K562 (cell line): ENCODE measurements around the gene RAB17. TPM values are rescaled to one million over a fixed set of nuclear protein-coding genes. Genes with fewer than 3 reads are reported as not detected.

ENCODE experiments used
- ATAC-seq: fragments of 200-7000 bp; cut with Tn5 transposase; 3 replicates; pipeline ENCODE4 v1.9.1; 2020; ENCODE audit warnings: moderate library complexity
- BruUV-seq: library from RNA; stranded (reverse); fragments of 400-500 nt; replicated peaks from 2 replicates; lab custom pipeline; 2021; lab: Mats Ljungman, UMichigan
- CTCF ChIA-PET: fragments of 300-600 bp; formaldehyde crosslinking; extraction: SDS; loops from one replicate; lab custom pipeline; 2021; ENCODE audit warnings: low intra/inter-chr PET ratio; lab: Yijun Ruan, JAX
- POLR2A ChIA-PET: fragments of 300-600, 350-650 bp; sonication (Branson Sonifier 250); formaldehyde crosslinking; extraction: SDS; loops from one replicate; lab custom pipeline; 2021; ENCODE audit warnings: antibody characterized with exemption, inconsistent platforms; lab: Yijun Ruan, JAX
- DNase-seq, 4 experiments: peaks; one replicate each; pipeline versions ENCODE4 v3.0.0 to v3.0.0-alpha.2; 2011 to 2018; ENCODE audit warnings: low spot score in 3 of 4, mixed read lengths in 3 of 4; ENCODE audit errors: extremely low read depth in 1 of 4
- FAIRE-seq: peaks from 2 replicates; lab custom pipeline; 2011; peaks lifted over from hg19 to GRCh38; lab: Jason Lieb, UNC
- H2AFZ ChIP-seq: 2 replicates; pipeline ENCODE4 v1.6.0; 2011; ENCODE audit warnings: low read depth, low read length, control low read depth, inconsistent platforms
- H3K27ac ChIP-seq: fragments of 200-600 bp; 3 replicates; pipeline ENCODE4 v1.8.0; 2011; ENCODE audit warnings: low read depth, mild to moderate bottlenecking, control low read depth, inconsistent platforms, low read length, moderate library complexity, mixed read lengths; ENCODE audit errors: extremely low read depth
- H3K27me3 ChIP-seq, 2 experiments: fragments of 300-600 bp in 1 of 2; 2 replicates in 1 of 2; 3 replicates in 1 of 2; pipeline versions ENCODE4 v1.6.0 to v1.8.0; 2011; ENCODE audit warnings: inconsistent platforms in 2 of 2, low read length in 2 of 2, mild to moderate bottlenecking in 1 of 2, mixed read lengths in 1 of 2, moderate library complexity in 1 of 2; ENCODE audit not compliant: control insufficient read depth in 2 of 2, insufficient read depth in 2 of 2
- H3K36me3 ChIP-seq: fragments of 300-600 bp; 3 replicates; pipeline ENCODE4 v1.8.0; 2011; ENCODE audit warnings: mild to moderate bottlenecking, low read length, inconsistent platforms; ENCODE audit not compliant: control insufficient read depth, insufficient read depth
- H3K4me1 ChIP-seq, 2 experiments: fragments of 200-600 bp in 1 of 2; replicated peaks in 1 of 2; 2 replicates in 1 of 2; 3 replicates in 1 of 2; pipeline versions ENCODE4 v1.5.1 to v1.8.0; 2011; ENCODE audit warnings: inconsistent platforms in 2 of 2, low read length in 2 of 2, mild to moderate bottlenecking in 1 of 2, mixed read lengths in 1 of 2, moderate library complexity in 1 of 2; ENCODE audit not compliant: control insufficient read depth in 2 of 2, insufficient read depth in 2 of 2
- H3K4me2 ChIP-seq: 2 replicates; pipeline ENCODE4 v1.6.1; 2011; ENCODE audit warnings: low read length, control low read depth, inconsistent platforms, mixed read lengths; ENCODE audit not compliant: insufficient read depth
- H3K4me3 ChIP-seq: fragments of 200-600 bp; sonication (generic), shearing (Covaris generic); 2 replicates; pipeline ENCODE4 v1.5.1; 2016; ENCODE audit warnings: control low read depth, inconsistent platforms
- H3K79me2 ChIP-seq: fragments of 200-600 bp; 3 replicates; pipeline ENCODE4 v1.8.0; 2011; ENCODE audit warnings: low read length, inconsistent platforms; ENCODE audit not compliant: control insufficient read depth, insufficient read depth
- H3K9ac ChIP-seq, 2 experiments: 2 replicates each; pipeline versions ENCODE4 v1.6.0 to v1.6.1; 2011; ENCODE audit warnings: low read depth in 2 of 2, low read length in 2 of 2, control low read depth in 1 of 2, inconsistent platforms in 1 of 2, mild to moderate bottlenecking in 1 of 2, mixed read lengths in 1 of 2; ENCODE audit not compliant: insufficient read depth in 1 of 2
- H3K9me1 ChIP-seq: one replicate; pipeline ENCODE4 v1.6.0; 2011; ENCODE audit warnings: inconsistent platforms, mild to moderate bottlenecking, low read length, moderate library complexity; ENCODE audit not compliant: control insufficient read depth, insufficient read depth
- H3K9me3 ChIP-seq: replicated peaks from 2 replicates; pipeline ENCODE4 v1.5.1; 2011; ENCODE audit warnings: low read depth, low read length, inconsistent platforms; ENCODE audit not compliant: control insufficient read depth, insufficient read depth
- H4K20me1 ChIP-seq: replicated peaks from 2 replicates; pipeline ENCODE4 v1.6.1; 2011; ENCODE audit warnings: low read length, inconsistent platforms, mixed read lengths; ENCODE audit not compliant: control insufficient read depth, insufficient read depth
- CCAR2 ChIP-seq: fragments of 200-400 bp; formaldehyde crosslinking; IDR thresholded peaks from 2 replicates; pipeline ENCODE4 v1.6.1; 2017; ENCODE audit warnings: mild to moderate bottlenecking, low read depth, low read length
- NFYB ChIP-seq: IDR thresholded peaks from 2 replicates; pipeline ENCODE4 v1.6.1; 2011; ENCODE audit warnings: mild to moderate bottlenecking, moderate library complexity; ENCODE audit not compliant: insufficient read length; ENCODE audit errors: extremely low read depth
- ZNF174 ChIP-seq: fragments of 250-450 bp; sonication (Bioruptor Pico); IDR thresholded peaks from 2 replicates; pipeline ENCODE4 v1.4.0; 2020; ENCODE audit warnings: mild to moderate bottlenecking
- WGBS: fragments of 100-300 bp; shearing (Covaris generic); methylation state at CpG from one replicate; pipeline ENCODE4 v1.1.6; 2016; ENCODE audit warnings: low coverage, mixed read lengths; ENCODE audit not compliant: insufficient coverage; ENCODE audit errors: missing lambda C conversion rate; 5-methylcytosine and 5-hydroxymethylcytosine counted together
- in situ Hi-C: fragments of 300-500 bp; cut with MboI; formaldehyde crosslinking; loops from 4 replicates; pipeline ENCODE4 v1.15.0; 2018; ENCODE audit warnings: inconsistent platforms, mixed read lengths
- intact Hi-C: fragments of 100-400 bp; cut with micrococcal nuclease; formaldehyde crosslinking; loops from 2 replicates; pipeline ENCODE4 v1.14.2; 2022
- polyA plus RNA-seq, 8 experiments: library from polyadenylated mRNA; depleted of rRNA in 4 of 8; stranded (reverse) in 5 of 8; unstranded in 3 of 8; fragments of >200 nt; fragmentation: Nextera tagmentation in 2 of 8; fragmentation: Illumina TruSeq in 1 of 8; extraction: Ambion mirVana in 2 of 8; extraction: Trizol in 1 of 8; gene quantifications; 2 replicates each; pipeline versions ENCODE4 v1.2.1 to v1.2.3, GENCODE V29; 2011 to 2014; ENCODE audit warnings: inconsistent platforms in 1 of 8, missing spikeins in 1 of 8
- total RNA-seq, 7 experiments: library from RNA; depleted of rRNA in 6 of 7; stranded (reverse); fragments of >200 nt in 6 of 7; fragmentation: Illumina TruSeq in 2 of 7; extraction: Trizol in 2 of 7; gene quantifications; 2 replicates each; pipeline versions ENCODE4 v1.2.1 to v1.2.3, GENCODE V29; 2011 to 2021; ENCODE audit warnings: low replicate concordance in 1 of 7
- TF ChIP-seq, protein P1 (sequence below): IDR thresholded peaks from 2 replicates; pipeline ENCODE4 v1.6.1; 2014; ENCODE audit warnings: antibody characterized with exemption
- TF ChIP-seq, protein P2 (sequence below), 2 experiments: fragments of 450-650 bp; IDR thresholded peaks; 2 replicates each; pipeline ENCODE4 v1.6.1; 2018; ENCODE audit warnings: mild to moderate bottlenecking in 2 of 2, low read depth in 1 of 2; ENCODE audit not compliant: partially characterized antibody in 2 of 2

RAB17 gene
- total and polyA plus RNA-seq, 9 of the 15 experiments (the other 6 are each of a cell fraction or from before 2014, with no cell fraction given): 0.13 TPM; not detected in 8

- in situ Hi-C loops: no loop called here
- TF ChIP-seq ZNF174 (CRISPR knock-in tag) (no peak), NFYB (peak; percentile 36), CCAR2 (no peak)
- TF ChIP-seq, protein P1, sequence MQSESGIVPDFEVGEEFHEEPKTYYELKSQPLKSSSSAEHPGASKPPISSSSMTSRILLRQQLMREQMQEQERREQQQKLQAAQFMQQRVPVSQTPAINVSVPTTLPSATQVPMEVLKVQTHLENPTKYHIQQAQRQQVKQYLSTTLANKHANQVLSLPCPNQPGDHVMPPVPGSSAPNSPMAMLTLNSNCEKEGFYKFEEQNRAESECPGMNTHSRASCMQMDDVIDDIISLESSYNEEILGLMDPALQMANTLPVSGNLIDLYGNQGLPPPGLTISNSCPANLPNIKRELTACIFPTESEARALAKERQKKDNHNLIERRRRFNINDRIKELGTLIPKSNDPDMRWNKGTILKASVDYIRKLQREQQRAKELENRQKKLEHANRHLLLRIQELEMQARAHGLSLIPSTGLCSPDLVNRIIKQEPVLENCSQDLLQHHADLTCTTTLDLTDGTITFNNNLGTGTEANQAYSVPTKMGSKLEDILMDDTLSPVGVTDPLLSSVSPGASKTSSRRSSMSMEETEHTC: no peak
- TF ChIP-seq, protein P2, sequence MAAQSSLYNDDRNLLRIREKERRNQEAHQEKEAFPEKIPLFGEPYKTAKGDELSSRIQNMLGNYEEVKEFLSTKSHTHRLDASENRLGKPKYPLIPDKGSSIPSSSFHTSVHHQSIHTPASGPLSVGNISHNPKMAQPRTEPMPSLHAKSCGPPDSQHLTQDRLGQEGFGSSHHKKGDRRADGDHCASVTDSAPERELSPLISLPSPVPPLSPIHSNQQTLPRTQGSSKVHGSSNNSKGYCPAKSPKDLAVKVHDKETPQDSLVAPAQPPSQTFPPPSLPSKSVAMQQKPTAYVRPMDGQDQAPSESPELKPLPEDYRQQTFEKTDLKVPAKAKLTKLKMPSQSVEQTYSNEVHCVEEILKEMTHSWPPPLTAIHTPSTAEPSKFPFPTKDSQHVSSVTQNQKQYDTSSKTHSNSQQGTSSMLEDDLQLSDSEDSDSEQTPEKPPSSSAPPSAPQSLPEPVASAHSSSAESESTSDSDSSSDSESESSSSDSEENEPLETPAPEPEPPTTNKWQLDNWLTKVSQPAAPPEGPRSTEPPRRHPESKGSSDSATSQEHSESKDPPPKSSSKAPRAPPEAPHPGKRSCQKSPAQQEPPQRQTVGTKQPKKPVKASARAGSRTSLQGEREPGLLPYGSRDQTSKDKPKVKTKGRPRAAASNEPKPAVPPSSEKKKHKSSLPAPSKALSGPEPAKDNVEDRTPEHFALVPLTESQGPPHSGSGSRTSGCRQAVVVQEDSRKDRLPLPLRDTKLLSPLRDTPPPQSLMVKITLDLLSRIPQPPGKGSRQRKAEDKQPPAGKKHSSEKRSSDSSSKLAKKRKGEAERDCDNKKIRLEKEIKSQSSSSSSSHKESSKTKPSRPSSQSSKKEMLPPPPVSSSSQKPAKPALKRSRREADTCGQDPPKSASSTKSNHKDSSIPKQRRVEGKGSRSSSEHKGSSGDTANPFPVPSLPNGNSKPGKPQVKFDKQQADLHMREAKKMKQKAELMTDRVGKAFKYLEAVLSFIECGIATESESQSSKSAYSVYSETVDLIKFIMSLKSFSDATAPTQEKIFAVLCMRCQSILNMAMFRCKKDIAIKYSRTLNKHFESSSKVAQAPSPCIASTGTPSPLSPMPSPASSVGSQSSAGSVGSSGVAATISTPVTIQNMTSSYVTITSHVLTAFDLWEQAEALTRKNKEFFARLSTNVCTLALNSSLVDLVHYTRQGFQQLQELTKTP (IDR thresholded peaks at IDR 0.05; ENCODE audit: low read depth in 1 of 2, partially characterized antibody in 2 of 2): no peak
- TF ChIP-seq, all 486 proteins: peak for 1
- DNase-seq (no peak), ATAC-seq (no peak), FAIRE-seq (no peak)
- WGBS: 4% methylated on average over 6 of the region's 6 CpGs
- H3K4me3 ChIP-seq: no peak overlapping the region
- H3K27me3 ChIP-seq: peaks cover 2 to 21% of the 10 kb centered on the region in 2 experiments; a peak in 4 of 5 replicates
- BruUV-seq: no TSS peak
- H3K36me3 ChIP-seq: no peaks in the 10 kb centered on the region
- H3K27ac ChIP-seq: no peak overlapping the region
- ChIA-PET POLR2A (no interaction called here), CTCF (no interaction called here)
- no peak overlapping the region for H3K4me2 ChIP-seq
- intact Hi-C loops: no loop called here
- H2AFZ ChIP-seq: no peak overlapping the region
- no peaks in the 10 kb centered on the region for H3K4me1 ChIP-seq
- no peak overlapping the region for H3K9ac ChIP-seq
- no peaks in the 10 kb centered on the region for H3K9me1 ChIP-seq
- no peaks in the 10 kb centered on the region; the same call in 1 of the 2 replicates for H4K20me1 ChIP-seq
- H3K9me3 ChIP-seq: no peaks in the 10 kb centered on the region
- no peaks in the 10 kb centered on the region for H3K79me2 ChIP-seq
Observed at GRCh38 chr2:237552908-237553307, 37.6 kb downstream of the RAB17 start.
